Smooth muscle cell (in vitro differentiated cells): ENCODE measurements around the gene TENT5C. TPM values are rescaled to one million over a fixed set of nuclear protein-coding genes. Genes with fewer than 3 reads are reported as not detected.

Source experiments
- DNase-seq: peaks from one replicate; lab custom pipeline; 2025; ENCODE audit not compliant: unreplicated experiment; lab: John Stamatoyannopoulos, UW
- H2AFZ ChIP-seq: fragments of 200-600 bp; sonication (generic); 2 replicates; pipeline ENCODE4 v1.6.0; 2016; ENCODE audit warnings: antibody characterized with exemption, low read depth, mild to moderate bottlenecking
- H3F3A ChIP-seq: fragments of 200-600 bp; sonication (generic); 2 replicates; pipeline ENCODE4 v1.6.0; 2017; ENCODE audit warnings: antibody characterized with exemption, low read depth
- H3K27ac ChIP-seq: fragments of 200-600 bp; sonication (generic); 2 replicates; pipeline ENCODE4 v1.5.1; 2016; ENCODE audit warnings: low read depth, mild to moderate bottlenecking
- H3K27me3 ChIP-seq: fragments of 200-600 bp; sonication (generic); 2 replicates; pipeline ENCODE4 v1.6.1; 2016; ENCODE audit warnings: low read depth, mild to moderate bottlenecking
- H3K36me3 ChIP-seq: fragments of 200-600 bp; sonication (generic); 2 replicates; pipeline ENCODE4 v1.5.1; 2016; ENCODE audit warnings: low read depth
- H3K4me1 ChIP-seq: fragments of 200-600 bp; sonication (generic); 2 replicates; pipeline ENCODE4 v1.5.1; 2016; ENCODE audit warnings: low read depth
- H3K4me2 ChIP-seq: fragments of 200-600 bp; sonication (generic); 2 replicates; pipeline ENCODE4 v1.6.0; 2016; ENCODE audit warnings: mild to moderate bottlenecking
- H3K4me3 ChIP-seq: fragments of 200-600 bp; sonication (generic); 2 replicates; pipeline ENCODE4 v1.5.1; 2016; ENCODE audit warnings: mild to moderate bottlenecking
- H3K79me2 ChIP-seq: fragments of 200-600 bp; sonication (generic); 2 replicates; pipeline ENCODE4 v1.6.0; 2016; ENCODE audit warnings: low read depth, mild to moderate bottlenecking
- H3K9ac ChIP-seq: fragments of 200-600 bp; sonication (generic); 2 replicates; pipeline ENCODE4 v1.6.0; 2016; ENCODE audit warnings: low read depth
- H3K9me3 ChIP-seq: fragments of 200-600 bp; sonication (generic); replicated peaks from 2 replicates; pipeline ENCODE4 v1.5.1; 2016; ENCODE audit warnings: low read depth
- H4K20me1 ChIP-seq: fragments of 200-600 bp; sonication (generic); 2 replicates; pipeline ENCODE4 v1.6.0; 2016; ENCODE audit warnings: low read depth
- WGBS: methylation state at CpG from one replicate; pipeline ENCODE4 v1.1.7; 2016; ENCODE audit warnings: low lambda C conversion rate; 5-methylcytosine and 5-hydroxymethylcytosine counted together
- polyA plus RNA-seq: library from polyadenylated mRNA; unstranded; fragments of >200 nt; fragmentation: Nextera tagmentation; extraction: Ambion mirVana; gene quantifications from 2 replicates; pipeline ENCODE4 v1.2.1, GENCODE V29; 2016
- total RNA-seq: library from RNA; depleted of rRNA; stranded (reverse); fragments of >200 nt; gene quantifications from 2 replicates; pipeline ENCODE4 v1.2.3, GENCODE V29; 2014
- TF ChIP-seq, protein P1 (sequence below): fragments of 200-600 bp; sonication (generic); IDR thresholded peaks from 2 replicates; pipeline ENCODE4 v1.5.1; 2017; ENCODE audit warnings: borderline replicate concordance, mild to moderate bottlenecking, antibody characterized with exemption; ENCODE audit not compliant: insufficient read depth, poor library complexity, severe bottlenecking

The TENT5C gene
- total and polyA plus RNA-seq, 2 experiments from 2014 or later, result 5.3 to 5.7 TPM

- Histone ChIP-seq H4K20me1 (peaks cover 17% of the 10 kb centered on the region), H3K27me3 (peaks cover 18% of the 10 kb centered on the region), H3K27ac (peak overlapping the region; percentile 56), H3K4me2 (peak overlapping the region; percentile 92), H3K9me3 (no peaks in the 10 kb centered on the region), H3K9ac (peak overlapping the region; percentile 57), H3K4me1 (peaks cover 13% of the 10 kb centered on the region), H3F3A (no peaks in the 10 kb centered on the region), H3K79me2 (peaks cover 12% of the 10 kb centered on the region), H3K4me3 (peak overlapping the region; percentile 69), H3K36me3 (no peaks in the 10 kb centered on the region), H2AFZ (peak overlapping the region; percentile 79)
- DNase-seq, result no peak
- 3% methylated on average over 29 of the region's 29 CpGs for WGBS
- TF ChIP-seq, protein P1, sequence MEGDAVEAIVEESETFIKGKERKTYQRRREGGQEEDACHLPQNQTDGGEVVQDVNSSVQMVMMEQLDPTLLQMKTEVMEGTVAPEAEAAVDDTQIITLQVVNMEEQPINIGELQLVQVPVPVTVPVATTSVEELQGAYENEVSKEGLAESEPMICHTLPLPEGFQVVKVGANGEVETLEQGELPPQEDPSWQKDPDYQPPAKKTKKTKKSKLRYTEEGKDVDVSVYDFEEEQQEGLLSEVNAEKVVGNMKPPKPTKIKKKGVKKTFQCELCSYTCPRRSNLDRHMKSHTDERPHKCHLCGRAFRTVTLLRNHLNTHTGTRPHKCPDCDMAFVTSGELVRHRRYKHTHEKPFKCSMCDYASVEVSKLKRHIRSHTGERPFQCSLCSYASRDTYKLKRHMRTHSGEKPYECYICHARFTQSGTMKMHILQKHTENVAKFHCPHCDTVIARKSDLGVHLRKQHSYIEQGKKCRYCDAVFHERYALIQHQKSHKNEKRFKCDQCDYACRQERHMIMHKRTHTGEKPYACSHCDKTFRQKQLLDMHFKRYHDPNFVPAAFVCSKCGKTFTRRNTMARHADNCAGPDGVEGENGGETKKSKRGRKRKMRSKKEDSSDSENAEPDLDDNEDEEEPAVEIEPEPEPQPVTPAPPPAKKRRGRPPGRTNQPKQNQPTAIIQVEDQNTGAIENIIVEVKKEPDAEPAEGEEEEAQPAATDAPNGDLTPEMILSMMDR, result no peak
Measured at GRCh38 chr1:117605164-117605773, 579 bp upstream of the TENT5C start.

DNA sequence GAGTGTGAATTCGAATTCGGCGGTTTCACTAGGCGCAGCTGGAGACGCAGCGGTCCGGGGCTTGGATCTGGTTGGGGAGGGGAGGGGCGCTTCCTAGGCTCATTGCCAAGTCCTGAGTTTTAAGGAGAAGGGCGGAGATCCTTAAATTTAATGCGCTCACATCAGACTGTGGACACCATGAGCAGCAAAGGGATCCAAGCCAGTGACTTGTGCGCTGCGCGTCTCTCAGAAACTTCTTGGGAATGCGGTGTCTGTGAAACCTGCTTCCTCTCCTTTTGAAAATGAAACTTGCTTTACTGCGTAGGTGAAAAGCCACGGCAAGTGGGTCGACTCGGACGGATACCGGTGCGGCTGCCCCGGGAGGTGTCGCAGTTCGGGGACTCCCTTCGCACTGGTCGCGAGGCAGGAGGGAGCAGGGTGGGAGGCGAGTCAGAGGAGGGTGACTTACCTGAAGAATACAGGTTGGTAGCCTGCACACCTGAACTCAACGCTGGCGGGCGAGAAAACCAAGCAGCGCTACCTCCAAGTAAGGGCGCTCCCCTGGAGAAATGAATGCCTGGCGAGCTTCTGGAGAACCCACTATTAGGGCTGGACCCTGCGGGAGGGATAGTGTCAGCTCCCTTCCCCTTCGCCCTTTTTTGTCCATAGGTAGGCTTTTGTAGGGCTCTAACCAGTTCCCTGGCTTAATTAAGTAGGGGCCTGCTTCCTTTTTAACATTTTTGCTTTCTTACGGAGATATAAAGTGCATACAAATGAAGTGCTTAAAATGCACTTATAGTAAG lies 992 bp downstream of the TENT5C start:
- peaks cover 18% of the 10 kb centered on the region for H4K20me1 ChIP-seq
- 1% methylated on average over 37 of the region's 37 CpGs for WGBS

GRCh38 chr1:117607471-117607870 lies 1.6 kb downstream of the TENT5C start:
- Histone ChIP-seq H3F3A (peaks cover 7% of the 10 kb centered on the region), H3K36me3 (no peaks in the 10 kb centered on the region), H3K4me3 (peak overlapping the region; percentile 69), H3K27me3 (peaks cover 18% of the 10 kb centered on the region), H3K9ac (peak overlapping the region; percentile 12), H3K4me1 (peaks cover 13% of the 10 kb centered on the region), H3K27ac (no peak overlapping the region), H4K20me1 (peaks cover 20% of the 10 kb centered on the region), H3K9me3 (no peaks in the 10 kb centered on the region), H3K79me2 (peaks cover 12% of the 10 kb centered on the region), H3K4me2 (peak overlapping the region; percentile 94), H2AFZ (no peak overlapping the region)
- no peak for DNase-seq
- 14% methylated on average over 6 of the region's 6 CpGs for WGBS
- TF ChIP-seq, protein P1, result no peak

More for the DNA sequence above, 992 bp downstream of the TENT5C start:
- peak overlapping the region; percentile 42 for H2AFZ ChIP-seq
- peaks cover 13% of the 10 kb centered on the region for H3K4me1 ChIP-seq
- no peaks in the 10 kb centered on the region for H3K9me3 ChIP-seq
- H3F3A ChIP-seq, result peaks cover 1% of the 10 kb centered on the region
- peak overlapping the region; percentile 94 for H3K4me2 ChIP-seq
- H3K27me3 ChIP-seq, result peaks cover 18% of the 10 kb centered on the region
- H3K36me3 ChIP-seq, result no peaks in the 10 kb centered on the region
- H3K9ac ChIP-seq, result peak overlapping the region; percentile 66
- TF ChIP-seq, protein P1, result no peak
- H3K4me3 ChIP-seq, result peak overlapping the region; percentile 69
- no peak for DNase-seq
- H3K27ac ChIP-seq, result no peak overlapping the region
- H3K79me2 ChIP-seq, result peaks cover 12% of the 10 kb centered on the region
